Stimulated activated CD8-positive, alpha-beta memory T cell treated with anti-CD3 and anti-CD28 coated beads, Interleukin-12 subunit alpha, Interleukin-12 subunit beta, amount 100 ng/mL, for 1 hour (primary cell): ENCODE results near the gene DYNC2H1.
"Not testable (repeated sequence)": the region's sequence is repeated elsewhere in the genome, so short reads cannot be mapped to it uniquely, and the experiment has no call there.

Experiments used
- DNase-seq: peaks from one replicate; pipeline ENCODE4 v3.0.0-alpha.2; 2020; ENCODE audit warnings: low read depth

DYNC2H1 gene

GRCh38 chr11:103368145-103368544, 258.9 kb downstream of the DYNC2H1 start:
- no peak for DNase-seq

GRCh38 chr11:103370076-103370475, 260.9 kb downstream of the DYNC2H1 start:
- no peak for DNase-seq

GRCh38 chr11:103372906-103373305, 263.7 kb downstream of the DYNC2H1 start:
- no peak for DNase-seq

- DNase-seq: not testable (repeated sequence)
Observed at GRCh38 chr11:103374227-103374626, 265.0 kb downstream of the DYNC2H1 start.

- no peak for DNase-seq
Observed at GRCh38 chr11:103378931-103379330, 269.7 kb downstream of the DYNC2H1 start.

GRCh38 chr11:103380031-103380430, 270.8 kb downstream of the DYNC2H1 start:
- DNase-seq: no peak

GRCh38 chr11:103384652-103385051, 275.4 kb downstream of the DYNC2H1 start:
- no peak for DNase-seq

- DNase-seq: no peak
Observed at GRCh38 chr11:103395612-103396011, 286.4 kb downstream of the DYNC2H1 start.

GRCh38 chr11:103396237-103396636, 287.0 kb downstream of the DYNC2H1 start:
- DNase-seq: no peak

- no peak for DNase-seq
Observed at GRCh38 chr11:103397369-103397768, 288.1 kb downstream of the DYNC2H1 start.

GRCh38 chr11:103398829-103399228, 289.6 kb downstream of the DYNC2H1 start:
- no peak for DNase-seq

- DNase-seq: no peak
Observed at GRCh38 chr11:103406357-103406756, 297.1 kb downstream of the DYNC2H1 start.

GRCh38 chr11:103407641-103408040, 298.4 kb downstream of the DYNC2H1 start:
- DNase-seq: no peak

- DNase-seq: no peak
Observed at GRCh38 chr11:103413266-103413888, 304.2 kb downstream of the DYNC2H1 start.

GRCh38 chr11:103418014-103418413, 308.8 kb downstream of the DYNC2H1 start:
- no peak for DNase-seq

GRCh38 chr11:103420593-103420992, 311.4 kb downstream of the DYNC2H1 start:
- no peak for DNase-seq

- no peak for DNase-seq
Observed at GRCh38 chr11:103433386-103434072, 324.3 kb downstream of the DYNC2H1 start.

- no peak for DNase-seq
Observed at GRCh38 chr11:103434073-103434411, 324.8 kb downstream of the DYNC2H1 start.

- DNase-seq: no peak
Observed at GRCh38 chr11:103436131-103436770, 327.0 kb downstream of the DYNC2H1 start.

GRCh38 chr11:103441021-103441420, 331.8 kb downstream of the DYNC2H1 start:
- no peak for DNase-seq

GRCh38 chr11:103448966-103449365, 339.7 kb downstream of the DYNC2H1 start:
- no peak for DNase-seq

GRCh38 chr11:103450241-103450640, 341.0 kb downstream of the DYNC2H1 start:
- no peak for DNase-seq

- no peak for DNase-seq
Observed at GRCh38 chr11:103453126-103453525, 343.9 kb downstream of the DYNC2H1 start.
